PC-3 (cell line): ENCODE results near the gene SGPL1. TPM values are rescaled to one million over a fixed set of nuclear protein-coding genes. Genes with fewer than 3 reads are reported as not detected.

Experiments
- ATAC-seq: fragments of 200-7000 bp; cut with Tn5 transposase; 2 replicates; pipeline ENCODE4 v1.9.1; 2020; ENCODE audit warnings: mild to moderate bottlenecking, moderate library complexity
- BruUV-seq: library from RNA; stranded (reverse); fragments of 400-500 nt; replicated peaks from 2 replicates; lab custom pipeline; 2021; lab: Mats Ljungman, UMichigan
- CTCF ChIA-PET: fragments of 300-600 bp; sonication (Branson Sonifier 250); formaldehyde crosslinking; loops from one replicate; lab custom pipeline; 2022; ENCODE audit warnings: antibody characterized with exemption; lab: Charles Lee
- POLR2A ChIA-PET: fragments of 300-600 bp; sonication (Branson Sonifier 250); formaldehyde crosslinking; loops from one replicate; lab custom pipeline; 2022; ENCODE audit warnings: antibody characterized with exemption; ENCODE audit not compliant: unreplicated experiment; lab: Charles Lee
- DNase-seq: peaks from one replicate; pipeline ENCODE4 v3.0.0-alpha.2; 2015
- H2AFZ ChIP-seq: fragments of 300-600 bp; sonication (generic); 2 replicates; pipeline ENCODE4 v1.6.0; 2016; ENCODE audit warnings: antibody characterized with exemption, low read length
- H3F3A ChIP-seq: fragments of 300-600 bp; sonication (generic); one replicate; pipeline ENCODE4 v1.6.0; 2017; ENCODE audit warnings: antibody characterized with exemption, low read length, control low read depth, mild to moderate bottlenecking; ENCODE audit not compliant: unreplicated experiment
- H3K27ac ChIP-seq: fragments of 300-600 bp; sonication (generic); 2 replicates; pipeline ENCODE4 v1.5.1; 2016; ENCODE audit warnings: mild to moderate bottlenecking, low read length
- H3K27me3 ChIP-seq: fragments of 300-600 bp; sonication (generic); 2 replicates; pipeline ENCODE4 v1.6.1; 2016; ENCODE audit warnings: low read length, mixed read lengths
- H3K36me3 ChIP-seq: fragments of 300-600 bp; sonication (generic); 2 replicates; pipeline ENCODE4 v1.6.1; 2016; ENCODE audit warnings: low read depth, mixed run types, low read length, mixed read lengths
- H3K4me1 ChIP-seq: fragments of 300-600 bp; sonication (generic); 2 replicates; pipeline ENCODE4 v1.5.1; 2016; ENCODE audit warnings: low read length; ENCODE audit not compliant: insufficient read depth
- H3K4me2 ChIP-seq: fragments of 300-600 bp; sonication (generic); 2 replicates; pipeline ENCODE4 v1.6.0; 2016; ENCODE audit warnings: low read length
- H3K4me3 ChIP-seq: fragments of 300-600 bp; sonication (generic); 2 replicates; pipeline ENCODE4 v1.5.1; 2016; ENCODE audit warnings: mild to moderate bottlenecking, low read length, mixed read lengths
- H3K79me2 ChIP-seq: fragments of 300-600 bp; sonication (generic); 2 replicates; pipeline ENCODE4 v1.6.1; 2017; ENCODE audit warnings: low read length, mixed read lengths
- H3K9ac ChIP-seq: fragments of 300-600 bp; sonication (generic); 2 replicates; pipeline ENCODE4 v1.6.0; 2016; ENCODE audit warnings: mild to moderate bottlenecking, low read length
- H3K9me2 ChIP-seq: fragments of 300-600 bp; sonication (generic); replicated peaks from 2 replicates; pipeline ENCODE4 v1.6.1; 2016; ENCODE audit warnings: mixed run types, low read length, mixed read lengths
- H3K9me3 ChIP-seq: fragments of 300-600 bp; sonication (generic); 2 replicates; pipeline ENCODE4 v1.6.1; 2016; ENCODE audit warnings: low read length, mixed read lengths
- H4K20me1 ChIP-seq: fragments of 300-600 bp; sonication (generic); 2 replicates; pipeline ENCODE4 v1.6.1; 2016; ENCODE audit warnings: low read length, mixed read lengths
- EZH2 ChIP-seq: fragments of 300-600 bp; sonication (generic); IDR thresholded peaks from one replicate; pipeline ENCODE4 v1.6.1; 2017; ENCODE audit warnings: antibody characterized with exemption, mild to moderate bottlenecking, low read length; ENCODE audit not compliant: unreplicated experiment
- EZH2phosphoT487 ChIP-seq: fragments of 300-600 bp; sonication (generic); IDR thresholded peaks from 2 replicates; pipeline ENCODE4 v1.6.1; 2018; ENCODE audit warnings: mild to moderate bottlenecking, antibody characterized with exemption, low read length, borderline replicate concordance
- intact Hi-C: fragments of 100-400 bp; cut with micrococcal nuclease; formaldehyde crosslinking; loops from 2 replicates; pipeline ENCODE4 v1.9.0; 2023
- total RNA-seq: library from RNA; depleted of rRNA; stranded (reverse); fragments of >200 nt; gene quantifications from 2 replicates; pipeline ENCODE4 v1.2.3, GENCODE V29; 2014
- TF ChIP-seq, protein P1 (sequence below): fragments of 300-600 bp; sonication (generic); conservative IDR thresholded peaks from 2 replicates; pipeline ENCODE4 v1.5.1; 2017; ENCODE audit warnings: antibody characterized with exemption, low read depth, mild to moderate bottlenecking, low read length

The SGPL1 gene
- total RNA-seq, 1 experiment from 2014 or later, result 77.6 TPM

- BruUV-seq, result no TSS peak
- Histone ChIP-seq H3K4me2 (no peak overlapping the region), H3K9ac (no peak overlapping the region), H3K4me1 (peaks cover 12% of the 10 kb centered on the region), H3K79me2 (no peaks in the 10 kb centered on the region), H3K9me2 (no peaks in the 10 kb centered on the region), H3K4me3 (no peak overlapping the region), H3K27ac (no peak overlapping the region), H3F3A (no peaks in the 10 kb centered on the region), H2AFZ (no peak overlapping the region), H3K27me3 (no peaks in the 10 kb centered on the region), H3K9me3 (no peaks in the 10 kb centered on the region), H3K36me3 (no peaks in the 10 kb centered on the region), H4K20me1 (no peaks in the 10 kb centered on the region)
- DNase-seq (peak; percentile 61), ATAC-seq (peak; percentile 46)
- ChIA-PET CTCF (no interaction called here), POLR2A (no interaction called here)
- intact Hi-C loops, result loop anchor here (2.0 to 5.0 kb wide), 2 partner anchors 285 to 354 kb away; no protein-coding TSS in a partner anchor
- no peak for TF ChIP-seq EZH2
Measured at GRCh38 chr10:70923696-70924095, 107.9 kb downstream of the SGPL1 start.

GRCh38 chr10:70925377-70926225, 109.9 kb downstream of the SGPL1 start:
- H3K9me3 ChIP-seq, result no peaks in the 10 kb centered on the region
- DNase-seq (peak; percentile 75), ATAC-seq (peak; percentile 77)
- H3F3A ChIP-seq, result no peaks in the 10 kb centered on the region
- H3K4me3 ChIP-seq, result no peak overlapping the region
- H2AFZ ChIP-seq, result peak overlapping the region; percentile 75
- no peak overlapping the region for H3K27ac ChIP-seq
- TF ChIP-seq, protein P1, sequence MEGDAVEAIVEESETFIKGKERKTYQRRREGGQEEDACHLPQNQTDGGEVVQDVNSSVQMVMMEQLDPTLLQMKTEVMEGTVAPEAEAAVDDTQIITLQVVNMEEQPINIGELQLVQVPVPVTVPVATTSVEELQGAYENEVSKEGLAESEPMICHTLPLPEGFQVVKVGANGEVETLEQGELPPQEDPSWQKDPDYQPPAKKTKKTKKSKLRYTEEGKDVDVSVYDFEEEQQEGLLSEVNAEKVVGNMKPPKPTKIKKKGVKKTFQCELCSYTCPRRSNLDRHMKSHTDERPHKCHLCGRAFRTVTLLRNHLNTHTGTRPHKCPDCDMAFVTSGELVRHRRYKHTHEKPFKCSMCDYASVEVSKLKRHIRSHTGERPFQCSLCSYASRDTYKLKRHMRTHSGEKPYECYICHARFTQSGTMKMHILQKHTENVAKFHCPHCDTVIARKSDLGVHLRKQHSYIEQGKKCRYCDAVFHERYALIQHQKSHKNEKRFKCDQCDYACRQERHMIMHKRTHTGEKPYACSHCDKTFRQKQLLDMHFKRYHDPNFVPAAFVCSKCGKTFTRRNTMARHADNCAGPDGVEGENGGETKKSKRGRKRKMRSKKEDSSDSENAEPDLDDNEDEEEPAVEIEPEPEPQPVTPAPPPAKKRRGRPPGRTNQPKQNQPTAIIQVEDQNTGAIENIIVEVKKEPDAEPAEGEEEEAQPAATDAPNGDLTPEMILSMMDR, result peak; percentile 100
- no peak for TF ChIP-seq EZH2phosphoT487
- no peaks in the 10 kb centered on the region for H3K79me2 ChIP-seq
- intact Hi-C loops, result loop anchor here (2.0 kb wide), 1 partner anchor 283 kb away; no protein-coding TSS in a partner anchor
- no peaks in the 10 kb centered on the region for H3K36me3 ChIP-seq
- H3K9me2 ChIP-seq, result no peaks in the 10 kb centered on the region
- H4K20me1 ChIP-seq, result no peaks in the 10 kb centered on the region
- BruUV-seq, result no TSS peak
- POLR2A ChIA-PET, result no interaction called here
- H3K27me3 ChIP-seq, result no peaks in the 10 kb centered on the region
- H3K9ac ChIP-seq, result no peak overlapping the region
- peaks cover 13% of the 10 kb centered on the region for H3K4me1 ChIP-seq
- CTCF ChIA-PET, result interaction anchor here (0.7 kb wide), 1 partner anchor 216 kb away, joined by 3 read pairs; no protein-coding TSS in a partner anchor
- H3K4me2 ChIP-seq, result peak overlapping the region; percentile 32; the same call in 1 of the 2 replicates

DNA sequence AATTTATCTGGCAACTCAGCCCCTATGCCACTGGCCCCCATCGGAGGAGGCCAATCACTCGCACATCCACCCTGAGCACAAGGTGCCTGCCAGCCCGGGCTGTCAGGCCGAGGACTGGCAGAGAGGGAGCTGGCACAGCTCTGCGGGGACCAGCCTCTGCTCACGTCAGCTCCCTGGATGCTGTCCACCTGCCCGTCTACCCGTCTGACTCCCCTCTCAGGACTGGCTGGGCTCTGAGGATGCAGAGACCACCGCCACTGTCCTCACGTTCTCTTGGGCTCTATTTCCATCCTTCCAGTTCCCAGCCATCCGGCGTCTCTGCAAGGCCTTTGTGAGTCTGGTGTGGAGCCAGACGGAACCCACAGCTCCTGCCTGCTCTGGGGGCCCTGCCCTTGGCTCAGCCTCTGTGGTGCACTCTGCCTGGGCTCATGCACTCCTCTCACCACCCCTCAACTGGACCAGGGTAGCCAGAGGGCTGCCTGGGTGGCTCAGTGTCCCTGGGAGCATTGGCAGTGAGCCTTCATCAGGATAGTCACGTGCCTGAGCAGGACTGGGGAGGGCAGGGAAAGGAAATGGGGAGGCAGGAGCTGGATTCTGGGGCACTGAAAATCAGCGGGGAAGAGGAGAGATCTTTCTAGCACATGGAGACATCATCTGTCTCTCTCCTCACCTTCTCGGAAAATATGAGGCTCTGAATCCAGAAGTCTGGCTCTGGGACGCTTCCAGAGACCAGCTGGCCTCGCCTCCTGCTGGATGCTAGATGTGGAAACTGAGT, 110.7 kb downstream of the SGPL1 start:
- no peaks in the 10 kb centered on the region for H3K27me3 ChIP-seq
- ATAC-seq (no peak), DNase-seq (no peak)
- no TSS peak for BruUV-seq
- POLR2A ChIA-PET, result no interaction called here
- CTCF ChIA-PET, result interaction anchor here (0.5 kb wide), 1 partner anchor 289 kb away, joined by 6 read pairs; no protein-coding TSS in a partner anchor
- H3K9me3 ChIP-seq, result no peaks in the 10 kb centered on the region
- no peaks in the 10 kb centered on the region for H3F3A ChIP-seq
- TF ChIP-seq EZH2 (no peak), EZH2phosphoT487 (no peak)
- TF ChIP-seq, protein P1, result no peak
- no peaks in the 10 kb centered on the region for H3K36me3 ChIP-seq
- H3K4me1 ChIP-seq, result peaks cover 19% of the 10 kb centered on the region
- H3K4me2 ChIP-seq, result no peak overlapping the region
- intact Hi-C loops, result no loop called here
- no peaks in the 10 kb centered on the region for H3K9me2 ChIP-seq
- H3K9ac ChIP-seq, result no peak overlapping the region
- H3K27ac ChIP-seq, result no peak overlapping the region
- 0 out of 2 replicates have a peak overlapping the region, but pooled peaks have one; percentile 75 for H2AFZ ChIP-seq
- no peaks in the 10 kb centered on the region for H4K20me1 ChIP-seq
- no peak overlapping the region for H3K4me3 ChIP-seq
- no peaks in the 10 kb centered on the region for H3K79me2 ChIP-seq
